HCT116 (cell line): ENCODE measurements around the gene HIVEP2. TPM values are rescaled to one million over a fixed set of nuclear protein-coding genes. Genes with fewer than 3 reads are reported as not detected.

Experiments used
- ATAC-seq: fragments of 200-7000 bp; cut with Tn5 transposase; 2 replicates; pipeline ENCODE4 v1.9.1; 2020; ENCODE audit warnings: mild to moderate bottlenecking, moderate library complexity
- BruUV-seq: library from RNA; stranded (reverse); fragments of 400-500 nt; replicated peaks from 2 replicates; lab custom pipeline; 2021; lab: Mats Ljungman, UMichigan
- CTCF ChIA-PET: fragments of 300-600 bp; sonication (Branson Sonifier 250); formaldehyde crosslinking; loops from one replicate; lab custom pipeline; 2021; ENCODE audit warnings: antibody characterized with exemption; lab: Charles Lee
- POLR2A ChIA-PET: fragments of 300-600, 350-600 bp; sonication (Branson Sonifier 250); formaldehyde crosslinking; loops from one replicate; lab custom pipeline; 2021; ENCODE audit warnings: antibody characterized with exemption; lab: Charles Lee
- RAD21 ChIA-PET, 2 experiments: fragments of 300-600 bp; sonication (Branson Sonifier 250); formaldehyde crosslinking; loops; one replicate each; lab custom pipeline; 2023; ENCODE audit warnings: low total read pairs in 2 of 2; ENCODE audit not compliant: uncharacterized antibody in 2 of 2, unreplicated experiment in 2 of 2, low non-redundant PET in 1 of 2; lab: Charles Lee
- DNase-seq: peaks from one replicate; pipeline ENCODE4 v3.0.0-alpha.2; 2010; ENCODE audit warnings: low read depth, low spot score
- H2AFZ ChIP-seq: fragments of 200-600 bp; shearing (Covaris generic), sonication (generic); 2 replicates; pipeline ENCODE4 v1.6.1; 2017; ENCODE audit warnings: low read depth, mixed run types, mixed read lengths, antibody characterized with exemption, low read length; ENCODE audit not compliant: poor library complexity, severe bottlenecking
- H3K27ac ChIP-seq: 2 replicates; pipeline ENCODE4 v1.5.1; 2012; ENCODE audit warnings: low read depth, low read length
- H3K27me3 ChIP-seq: fragments of 200-600 bp; sonication (generic); 2 replicates; pipeline ENCODE4 v1.6.1; 2016; ENCODE audit warnings: mixed run types, low read length, mixed read lengths; ENCODE audit not compliant: insufficient read depth
- H3K36me3 ChIP-seq, 2 experiments: fragments of 200-500 bp in 1 of 2; fragments of 200-600 bp in 1 of 2; sonication (Bioruptor generic) in 1 of 2; sonication (generic) in 1 of 2; 2 replicates each; pipeline versions ENCODE4 v1.5.1 to v1.6.1; 2014 to 2016; ENCODE audit warnings: low read length in 2 of 2, inconsistent platforms in 1 of 2, mixed read lengths in 1 of 2, mixed run types in 1 of 2; ENCODE audit not compliant: insufficient read depth in 2 of 2, control insufficient read depth in 1 of 2
- H3K4me1 ChIP-seq, 2 experiments: fragments of 200-600 bp in 1 of 2; sonication (generic) in 1 of 2; 2 replicates each; pipeline versions ENCODE4 v1.5.1 to v1.6.1; 2012 to 2017; ENCODE audit warnings: low read length in 2 of 2, inconsistent platforms in 1 of 2, mild to moderate bottlenecking in 1 of 2, mixed read lengths in 1 of 2, mixed run types in 1 of 2, moderate library complexity in 1 of 2; ENCODE audit not compliant: insufficient read depth in 2 of 2, control insufficient read depth in 1 of 2
- H3K4me2 ChIP-seq: fragments of 200-600 bp; sonication (generic); 2 replicates; pipeline ENCODE4 v1.6.1; 2017; ENCODE audit warnings: mixed run types, low read length, mixed read lengths
- H3K4me3 ChIP-seq, 2 experiments: fragments of 200-600 bp in 1 of 2; sonication (generic) in 1 of 2; replicated peaks in 1 of 2; 2 replicates each; pipeline ENCODE4 v1.5.1; 2011 to 2016; ENCODE audit warnings: low read length in 2 of 2, control low read depth in 1 of 2, low read depth in 1 of 2, mild to moderate bottlenecking in 1 of 2, mixed read lengths in 1 of 2, mixed run types in 1 of 2
- H3K79me2 ChIP-seq: fragments of 200-600 bp; sonication (generic); 2 replicates; pipeline ENCODE4 v1.6.1; 2017; ENCODE audit warnings: mild to moderate bottlenecking, mixed run types, low read length, moderate library complexity, mixed read lengths; ENCODE audit not compliant: insufficient read depth
- H3K9ac ChIP-seq: fragments of 200-600 bp; sonication (generic); 2 replicates; pipeline ENCODE4 v1.6.1; 2016; ENCODE audit warnings: low read length, mixed read lengths
- H3K9me2 ChIP-seq: fragments of 200-600 bp; sonication (generic), shearing (Covaris generic); 2 replicates; pipeline ENCODE4 v1.6.1; 2017; ENCODE audit warnings: mixed run types, mild to moderate bottlenecking, moderate library complexity; ENCODE audit not compliant: insufficient read depth
- H3K9me3 ChIP-seq, 2 experiments: fragments of 200-500 bp in 1 of 2; fragments of 200-600 bp in 1 of 2; sonication (Bioruptor generic) in 1 of 2; sonication (generic) in 1 of 2; 2 replicates each; pipeline ENCODE4 v1.6.1; 2014 to 2017; ENCODE audit warnings: low read length in 2 of 2, mixed read lengths in 2 of 2, inconsistent platforms in 1 of 2, low read depth in 1 of 2, mild to moderate bottlenecking in 1 of 2, mixed run types in 1 of 2, moderate library complexity in 1 of 2; ENCODE audit not compliant: control insufficient read depth in 1 of 2, insufficient read depth in 1 of 2
- H4K20me1 ChIP-seq: fragments of 200-600 bp; sonication (generic), shearing (Covaris generic); 2 replicates; pipeline ENCODE4 v1.6.1; 2017; ENCODE audit warnings: mixed run types, mild to moderate bottlenecking, moderate library complexity; ENCODE audit not compliant: insufficient read depth
- ATF3 ChIP-seq: IDR thresholded peaks from 2 replicates; pipeline ENCODE4 v1.6.1; 2012
- CBX3 ChIP-seq: IDR thresholded peaks from 2 replicates; pipeline ENCODE4 v1.6.1; 2012; ENCODE audit warnings: low read depth
- CEBPB ChIP-seq: IDR thresholded peaks from 2 replicates; pipeline ENCODE4 v1.6.1; 2012; ENCODE audit warnings: low read depth
- CTCF ChIP-seq, 3 experiments: fragments of 200-600 bp in 1 of 3; sonication (generic) in 1 of 3; IDR thresholded peaks in 2 of 3; conservative IDR thresholded peaks in 1 of 3; 2 replicates each; pipeline ENCODE4 v1.5.1; 2012 to 2017; ENCODE audit warnings: low read depth in 2 of 3, low read length in 2 of 3, antibody characterized with exemption in 1 of 3, borderline replicate concordance in 1 of 3, control low read depth in 1 of 3, mild to moderate bottlenecking in 1 of 3, mixed read lengths in 1 of 3, mixed run types in 1 of 3, moderate library complexity in 1 of 3; ENCODE audit not compliant: insufficient read depth in 1 of 3
- EZH2 ChIP-seq: fragments of 200-600 bp; sonication (generic); IDR thresholded peaks from 2 replicates; pipeline ENCODE4 v1.6.1; 2017; ENCODE audit warnings: antibody characterized with exemption, mixed run types
- EZH2phosphoT487 ChIP-seq: fragments of 200-600 bp; IDR thresholded peaks from 2 replicates; pipeline ENCODE4 v1.6.1; 2018; ENCODE audit warnings: antibody characterized with exemption, borderline replicate concordance
- JUND ChIP-seq: IDR thresholded peaks from 2 replicates; pipeline ENCODE4 v1.6.1; 2012
- MAX ChIP-seq: IDR thresholded peaks from 2 replicates; pipeline ENCODE4 v1.6.1; 2012
- POLR2AphosphoS5 ChIP-seq: IDR thresholded peaks from 2 replicates; pipeline ENCODE4 v1.6.1; 2011; ENCODE audit warnings: mild to moderate bottlenecking, low read depth, low read length, moderate library complexity
- RAD21 ChIP-seq: IDR thresholded peaks from 2 replicates; pipeline ENCODE4 v1.6.1; 2012; ENCODE audit warnings: low read depth, mild to moderate bottlenecking
- REST ChIP-seq: IDR thresholded peaks from 2 replicates; pipeline ENCODE4 v1.6.1; 2012; ENCODE audit warnings: low read depth
- SIN3A ChIP-seq: IDR thresholded peaks from 2 replicates; pipeline ENCODE4 v1.6.1; 2012; ENCODE audit warnings: low read depth
- SP1 ChIP-seq: IDR thresholded peaks from 2 replicates; pipeline ENCODE4 v1.6.1; 2012; ENCODE audit warnings: low read depth
- SRF ChIP-seq: IDR thresholded peaks from 2 replicates; pipeline ENCODE4 v1.6.1; 2012; ENCODE audit warnings: low read depth
- ZFX ChIP-seq: fragments of 450-650 bp; IDR thresholded peaks from 2 replicates; pipeline ENCODE4 v1.6.1; 2017
- intact Hi-C: fragments of 100-400 bp; cut with micrococcal nuclease; formaldehyde crosslinking; loops from 2 replicates; pipeline ENCODE4 v1.10.0; 2022
- total RNA-seq: library from RNA; stranded (reverse); gene quantifications from one replicate; pipeline ENCODE4 v1.2.1, GENCODE V29; 2021; ENCODE audit not compliant: unreplicated experiment

Gene HIVEP2
- total RNA-seq, 1 experiment from 2014 or later, result 8.1 TPM

- H3K9ac ChIP-seq, result no peak overlapping the region
- H3K9me3 ChIP-seq, result no peaks in the 10 kb centered on the region
- ChIA-PET CTCF (interaction anchor here (1.1 kb wide), 1 partner anchor 350 kb away, joined by 3 read pairs; no protein-coding TSS in a partner anchor), POLR2A (no interaction called here), RAD21 (no interaction called here)
- H3K4me2 ChIP-seq, result no peak overlapping the region
- no TSS peak for BruUV-seq
- TF ChIP-seq ATF3, result no peak
- TF ChIP-seq ZFX, result no peak
- no peak for TF ChIP-seq JUND
- TF ChIP-seq RAD21, result no peak
- no peak for TF ChIP-seq SIN3A
- TF ChIP-seq CEBPB, result no peak
- TF ChIP-seq CTCF (IDR thresholded peaks at IDR 0.05 in 2 of 3, conservative IDR thresholded peaks at IDR 0.05 in 1 of 3; ENCODE audit: borderline replicate concordance in 1 of 3, insufficient read depth in 1 of 3, low read depth in 2 of 3, low read length in 2 of 3), result no peak
- no peak for TF ChIP-seq EZH2phosphoT487
- TF ChIP-seq REST, result no peak
- no peak for TF ChIP-seq SRF
- TF ChIP-seq CBX3, result no peak
- no peak for TF ChIP-seq EZH2
- no peak for TF ChIP-seq MAX
- TF ChIP-seq POLR2AphosphoS5, result no peak
- no peak for TF ChIP-seq SP1
- no peak overlapping the region for H3K27ac ChIP-seq
- no peak overlapping the region for H2AFZ ChIP-seq
- DNase-seq (no peak), ATAC-seq (no peak)
- H3K27me3 ChIP-seq, result no peaks in the 10 kb centered on the region
- no peaks in the 10 kb centered on the region for H3K36me3 ChIP-seq
- intact Hi-C loops, result no loop called here
- H3K9me2 ChIP-seq, result no peaks in the 10 kb centered on the region
- H3K4me3 ChIP-seq, result no peak overlapping the region
- no peaks in the 10 kb centered on the region for H3K79me2 ChIP-seq
- peaks cover 0 to 6% of the 10 kb centered on the region in 2 experiments; a peak in 1 of 4 replicates for H3K4me1 ChIP-seq
- H4K20me1 ChIP-seq, result no peaks in the 10 kb centered on the region
These were observed 120.5 kb downstream of the HIVEP2 start for GRCh38 chr6:142824426-142824825.
